ENCODE measurements around the gene PPP2R2C. TPM values are rescaled to one million over a fixed set of nuclear protein-coding genes. Genes with fewer than 3 reads are reported as not detected.

Gene PPP2R2C
- total RNA-seq, 1 experiment from 2014 or later: 8.1 TPM

DNA sequence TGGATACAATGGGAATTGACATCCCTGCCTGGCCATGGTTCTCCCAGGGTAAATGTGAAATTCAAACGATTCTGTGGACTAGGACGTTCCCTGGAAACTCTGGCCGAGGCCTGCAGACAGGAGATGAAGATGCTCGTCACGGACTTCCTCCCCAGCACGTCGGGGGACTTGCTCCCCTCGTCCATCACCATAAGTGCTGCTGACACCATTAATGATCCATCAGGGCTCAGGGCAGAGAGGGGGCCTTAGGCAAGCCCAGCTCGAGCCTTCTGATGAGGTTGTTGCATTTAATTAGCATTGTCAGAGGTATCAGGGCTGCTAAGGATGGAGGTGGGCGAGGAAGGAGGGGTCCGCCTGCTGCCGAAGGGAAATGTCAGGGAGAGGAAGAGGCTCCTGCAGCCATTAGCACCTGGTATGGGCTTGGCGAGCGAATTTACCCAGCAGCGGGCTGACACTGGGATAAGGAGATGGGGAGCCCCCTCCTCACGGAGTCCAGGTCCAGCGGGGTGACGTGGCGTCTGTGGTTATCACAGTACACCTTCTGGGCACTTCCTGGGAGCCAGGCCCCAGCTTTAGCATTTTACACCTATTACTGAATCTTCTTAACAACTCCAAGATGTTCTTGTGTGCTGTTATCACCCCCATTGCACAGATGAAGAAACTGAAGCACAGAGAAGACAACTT, 83.1 kb downstream of the PPP2R2C start:
- H3K27ac Mint-ChIP-seq: no peak overlapping the region; a peak in 1 of 7 replicates
- no peaks in the 10 kb centered on the region; a peak in 1 of 7 replicates for H3K36me3 Mint-ChIP-seq (ENCODE audit: insufficient read depth in 1 of 3, low read depth in 3 of 3)
- H3K23me2 ChIP-seq (ENCODE audit: insufficient read length, low read depth, low read length, poor library complexity, severe bottlenecking): no peaks in the 10 kb centered on the region
- no peaks in the 10 kb centered on the region for H3K79me2 ChIP-seq (ENCODE audit: insufficient read depth, low read length)
- no peak overlapping the region for H4K8ac ChIP-seq (replicated peaks; ENCODE audit: insufficient read length, low read depth, low read length)
- no peak overlapping the region for H3K18ac ChIP-seq (ENCODE audit: insufficient read length, low read depth, low read length)
- H3K14ac ChIP-seq (ENCODE audit: insufficient read depth, low read length): no peak overlapping the region
- no peak overlapping the region for H3K23ac ChIP-seq (ENCODE audit: insufficient read length, low read depth, low read length)
- H3K9ac ChIP-seq (ENCODE audit: extremely low read depth, insufficient read length, low read length): no peak overlapping the region
- H2BK20ac ChIP-seq (ENCODE audit: low read depth, low read length, poor library complexity, severe bottlenecking): no peak overlapping the region
- H3K4ac ChIP-seq (ENCODE audit: low read depth, low read length): no peak overlapping the region
- no peaks in the 10 kb centered on the region for H4K20me1 ChIP-seq (ENCODE audit: control insufficient read depth, insufficient read depth, insufficient read length)
- H3K9me3 Mint-ChIP-seq: no peaks in the 10 kb centered on the region
- no peaks in the 10 kb centered on the region for H3K79me1 ChIP-seq (ENCODE audit: insufficient read depth, low read depth, low read length, poor library complexity, severe bottlenecking)
- no peak overlapping the region for H2AFZ ChIP-seq (ENCODE audit: low read length)
- no peaks in the 10 kb centered on the region for H3K9me3 ChIP-seq (ENCODE audit: control insufficient read depth, low read depth, low read length)
- no peak overlapping the region for H3K4me2 ChIP-seq (ENCODE audit: insufficient read depth, insufficient read length, low read length)
- H3K27me3 ChIP-seq (ENCODE audit: insufficient read depth, low read length): no peaks in the 10 kb centered on the region
- WGBS (ENCODE audit: extremely low coverage, insufficient read length, low lambda C conversion rate): no CpG with 5 or more reads among the region's 19 CpGs
- H2BK15ac ChIP-seq (ENCODE audit: low read depth, low read length): no peak overlapping the region
- no peaks in the 10 kb centered on the region for H3K27me3 Mint-ChIP-seq (ENCODE audit: low read depth)
- no peak for DNase-seq
- H2BK12ac ChIP-seq (ENCODE audit: insufficient read length, low read depth, low read length): no peak overlapping the region
- no peak overlapping the region for H3T11ph ChIP-seq (ENCODE audit: low read length)
- H2AK5ac ChIP-seq (ENCODE audit: insufficient read length, low read length): no peak overlapping the region
- H3K4me1 Mint-ChIP-seq: peaks cover 0 to 10% of the 10 kb centered on the region in 2 experiments; a peak in 1 of 4 replicates
- no peak overlapping the region for H3K4me3 Mint-ChIP-seq
- H2BK5ac ChIP-seq (ENCODE audit: insufficient read length, low read length): no peak overlapping the region
- no peak overlapping the region for H2BK120ac ChIP-seq (ENCODE audit: low read depth, low read length, poor library complexity, severe bottlenecking)
- H3K4me1 ChIP-seq (ENCODE audit: insufficient read depth, low read length): no peaks in the 10 kb centered on the region
- no peak overlapping the region for H3K56ac ChIP-seq (ENCODE audit: insufficient read length, low read depth, low read length)
- no peak overlapping the region for H3K27ac ChIP-seq (ENCODE audit: insufficient read length, low read depth, low read length)
- TF ChIP-seq, protein P1, sequence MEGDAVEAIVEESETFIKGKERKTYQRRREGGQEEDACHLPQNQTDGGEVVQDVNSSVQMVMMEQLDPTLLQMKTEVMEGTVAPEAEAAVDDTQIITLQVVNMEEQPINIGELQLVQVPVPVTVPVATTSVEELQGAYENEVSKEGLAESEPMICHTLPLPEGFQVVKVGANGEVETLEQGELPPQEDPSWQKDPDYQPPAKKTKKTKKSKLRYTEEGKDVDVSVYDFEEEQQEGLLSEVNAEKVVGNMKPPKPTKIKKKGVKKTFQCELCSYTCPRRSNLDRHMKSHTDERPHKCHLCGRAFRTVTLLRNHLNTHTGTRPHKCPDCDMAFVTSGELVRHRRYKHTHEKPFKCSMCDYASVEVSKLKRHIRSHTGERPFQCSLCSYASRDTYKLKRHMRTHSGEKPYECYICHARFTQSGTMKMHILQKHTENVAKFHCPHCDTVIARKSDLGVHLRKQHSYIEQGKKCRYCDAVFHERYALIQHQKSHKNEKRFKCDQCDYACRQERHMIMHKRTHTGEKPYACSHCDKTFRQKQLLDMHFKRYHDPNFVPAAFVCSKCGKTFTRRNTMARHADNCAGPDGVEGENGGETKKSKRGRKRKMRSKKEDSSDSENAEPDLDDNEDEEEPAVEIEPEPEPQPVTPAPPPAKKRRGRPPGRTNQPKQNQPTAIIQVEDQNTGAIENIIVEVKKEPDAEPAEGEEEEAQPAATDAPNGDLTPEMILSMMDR (conservative IDR thresholded peaks at IDR 0.05): no peak
- H4K91ac ChIP-seq (ENCODE audit: insufficient read length, low read depth, low read length): no peak overlapping the region
- H4K5ac ChIP-seq (ENCODE audit: insufficient read length, low read depth, low read length): no peak overlapping the region

Data from H9 (cell line).